ENCODE data around the gene RNF144A. TPM values are rescaled to one million over a fixed set of nuclear protein-coding genes. Genes with fewer than 3 reads are reported as not detected.
"Not testable (repeated sequence)": the region's sequence is repeated elsewhere in the genome, so short reads cannot be mapped to it uniquely, and the experiment has no call there.

RNF144A gene
- total RNA-seq, 1 donor from 2014 or later, result 23.5 TPM

- no peak for DNase-seq (ENCODE audit: low read depth)
- H3K4me3 ChIP-seq (ENCODE audit: low read depth, low read length), result no peak overlapping the region
- no peak for TF ChIP-seq CTCF (IDR thresholded peaks at IDR 0.05; ENCODE audit: insufficient read depth, low read length, poor library complexity, severe bottlenecking)
- no peaks in the 10 kb centered on the region for H3K27me3 ChIP-seq (ENCODE audit: control insufficient read depth, insufficient read depth, low read length)
- no peaks in the 10 kb centered on the region for H3K36me3 ChIP-seq (ENCODE audit: control insufficient read depth, insufficient read depth, low read length)
Observed at GRCh38 chr2:6993229-6993640, 76.0 kb downstream of the RNF144A start.

- no peak for DNase-seq (ENCODE audit: low read depth)
- no peak overlapping the region for H3K4me3 ChIP-seq (ENCODE audit: low read depth, low read length)
- no peak for TF ChIP-seq CTCF (IDR thresholded peaks at IDR 0.05; ENCODE audit: insufficient read depth, low read length, poor library complexity, severe bottlenecking)
- H3K27me3 ChIP-seq (ENCODE audit: control insufficient read depth, insufficient read depth, low read length), result no peaks in the 10 kb centered on the region
- no peaks in the 10 kb centered on the region for H3K36me3 ChIP-seq (ENCODE audit: control insufficient read depth, insufficient read depth, low read length)
Observed at GRCh38 chr2:6993936-6994335, 76.7 kb downstream of the RNF144A start.

- no peak for TF ChIP-seq CTCF (IDR thresholded peaks at IDR 0.05; ENCODE audit: insufficient read depth, low read length, poor library complexity, severe bottlenecking)
- Histone ChIP-seq H3K36me3 (ENCODE audit: control insufficient read depth, insufficient read depth, low read length) (no peaks in the 10 kb centered on the region), H3K27me3 (ENCODE audit: control insufficient read depth, insufficient read depth, low read length) (no peaks in the 10 kb centered on the region), H3K4me3 (ENCODE audit: low read depth, low read length) (no peak overlapping the region)
- no peak for DNase-seq (ENCODE audit: low read depth)
Observed at GRCh38 chr2:6994536-6995128, 77.4 kb downstream of the RNF144A start.

- TF ChIP-seq CTCF (IDR thresholded peaks at IDR 0.05; ENCODE audit: insufficient read depth, low read length, poor library complexity, severe bottlenecking), result no peak
- H3K36me3 ChIP-seq (ENCODE audit: control insufficient read depth, insufficient read depth, low read length), result no peaks in the 10 kb centered on the region
- no peak for DNase-seq (ENCODE audit: low read depth)
- no peaks in the 10 kb centered on the region for H3K27me3 ChIP-seq (ENCODE audit: control insufficient read depth, insufficient read depth, low read length)
- no peak overlapping the region for H3K4me3 ChIP-seq (ENCODE audit: low read depth, low read length)
Observed at GRCh38 chr2:6995391-6996097, 78.3 kb downstream of the RNF144A start.

GRCh38 chr2:6999211-6999877, 82.1 kb downstream of the RNF144A start:
- no peaks in the 10 kb centered on the region for H3K36me3 ChIP-seq (ENCODE audit: control insufficient read depth, insufficient read depth, low read length)
- no peak for TF ChIP-seq CTCF (IDR thresholded peaks at IDR 0.05; ENCODE audit: insufficient read depth, low read length, poor library complexity, severe bottlenecking)

GRCh38 chr2:7001395-7001794, 84.2 kb downstream of the RNF144A start:
- H3K36me3 ChIP-seq (ENCODE audit: control insufficient read depth, insufficient read depth, low read length); DNase-seq (ENCODE audit: low read depth); H3K27me3 ChIP-seq (ENCODE audit: control insufficient read depth, insufficient read depth, low read length); H3K4me3 ChIP-seq (ENCODE audit: low read depth, low read length): not testable (repeated sequence)

More at GRCh38 chr2:6999211-6999877, 82.1 kb downstream of the RNF144A start:
- H3K27me3 ChIP-seq (ENCODE audit: control insufficient read depth, insufficient read depth, low read length), result no peaks in the 10 kb centered on the region
- H3K4me3 ChIP-seq (ENCODE audit: low read depth, low read length), result no peak overlapping the region
- DNase-seq (ENCODE audit: low read depth), result no peak
